ENCODE data around the gene GGCX. TPM values are rescaled to one million over a fixed set of nuclear protein-coding genes. Genes with fewer than 3 reads are reported as not detected.

The GGCX gene
- total RNA-seq, 1 donor from 2014 or later, result 25.5 TPM

DNA sequence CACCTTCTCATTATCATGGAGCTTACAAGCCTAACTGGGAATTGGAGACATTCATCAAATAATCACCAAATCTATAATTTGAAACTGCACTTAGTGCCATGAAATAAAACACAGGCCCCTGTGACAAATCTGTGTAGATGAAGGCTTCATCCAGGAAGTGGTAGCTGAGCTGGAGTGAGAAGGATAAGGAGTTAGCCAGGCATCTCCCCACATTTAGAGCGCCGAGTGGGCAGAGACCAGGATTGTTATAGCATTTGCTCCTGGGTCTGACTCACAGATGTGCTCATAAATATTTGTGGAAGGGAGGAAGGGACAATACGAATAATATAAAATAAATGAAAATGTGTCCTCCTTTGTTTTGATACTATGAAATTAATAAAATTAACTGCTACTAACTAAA lies 24.8 kb downstream of the GGCX start:
- Histone ChIP-seq H3K4me1 (peaks cover 45% of the 10 kb centered on the region), H3K27me3 (ENCODE audit: low read depth) (no peaks in the 10 kb centered on the region), H3K27ac (replicated peaks) (peak overlapping the region; percentile 100), H3K36me3 (peaks cover 12% of the 10 kb centered on the region), H3K9me3 (replicated peaks) (no peaks in the 10 kb centered on the region), H3K4me3 (no peak overlapping the region)
- intact Hi-C loops (cut with micrococcal nuclease), result no loop called here
- DNase-seq, result no peak
- TF ChIP-seq, protein P1, sequence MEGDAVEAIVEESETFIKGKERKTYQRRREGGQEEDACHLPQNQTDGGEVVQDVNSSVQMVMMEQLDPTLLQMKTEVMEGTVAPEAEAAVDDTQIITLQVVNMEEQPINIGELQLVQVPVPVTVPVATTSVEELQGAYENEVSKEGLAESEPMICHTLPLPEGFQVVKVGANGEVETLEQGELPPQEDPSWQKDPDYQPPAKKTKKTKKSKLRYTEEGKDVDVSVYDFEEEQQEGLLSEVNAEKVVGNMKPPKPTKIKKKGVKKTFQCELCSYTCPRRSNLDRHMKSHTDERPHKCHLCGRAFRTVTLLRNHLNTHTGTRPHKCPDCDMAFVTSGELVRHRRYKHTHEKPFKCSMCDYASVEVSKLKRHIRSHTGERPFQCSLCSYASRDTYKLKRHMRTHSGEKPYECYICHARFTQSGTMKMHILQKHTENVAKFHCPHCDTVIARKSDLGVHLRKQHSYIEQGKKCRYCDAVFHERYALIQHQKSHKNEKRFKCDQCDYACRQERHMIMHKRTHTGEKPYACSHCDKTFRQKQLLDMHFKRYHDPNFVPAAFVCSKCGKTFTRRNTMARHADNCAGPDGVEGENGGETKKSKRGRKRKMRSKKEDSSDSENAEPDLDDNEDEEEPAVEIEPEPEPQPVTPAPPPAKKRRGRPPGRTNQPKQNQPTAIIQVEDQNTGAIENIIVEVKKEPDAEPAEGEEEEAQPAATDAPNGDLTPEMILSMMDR (IDR thresholded peaks at IDR 0.05; ENCODE audit: borderline replicate concordance), result no peak

DNA sequence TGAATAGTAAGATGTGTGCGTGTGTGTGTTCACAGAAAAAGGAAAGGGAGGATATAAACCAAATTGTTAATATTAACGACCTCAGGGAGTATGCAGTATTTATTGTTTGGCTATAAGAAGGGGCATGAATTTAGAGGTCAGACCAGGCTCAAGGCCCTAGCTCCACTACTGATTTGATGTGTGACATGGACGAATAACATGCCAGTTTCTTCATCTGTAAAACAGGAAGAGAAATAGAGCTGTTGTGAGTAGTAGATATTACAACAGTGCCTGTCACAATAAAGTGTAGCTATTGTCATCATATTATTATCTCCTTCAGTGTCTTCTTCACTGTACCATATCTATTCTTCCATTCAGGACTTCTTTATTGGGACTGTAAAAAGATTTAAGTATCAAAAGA lies 26.4 kb downstream of the GGCX start:
- no peak for DNase-seq
- TF ChIP-seq, protein P1 (IDR thresholded peaks at IDR 0.05; ENCODE audit: borderline replicate concordance), result no peak
- Histone ChIP-seq H3K27ac (replicated peaks) (no peak overlapping the region), H3K9me3 (replicated peaks) (no peaks in the 10 kb centered on the region), H3K27me3 (ENCODE audit: low read depth) (no peaks in the 10 kb centered on the region), H3K36me3 (no peaks in the 10 kb centered on the region), H3K4me3 (no peak overlapping the region), H3K4me1 (peaks cover 29% of the 10 kb centered on the region)
- intact Hi-C loops (cut with micrococcal nuclease), result no loop called here

DNA sequence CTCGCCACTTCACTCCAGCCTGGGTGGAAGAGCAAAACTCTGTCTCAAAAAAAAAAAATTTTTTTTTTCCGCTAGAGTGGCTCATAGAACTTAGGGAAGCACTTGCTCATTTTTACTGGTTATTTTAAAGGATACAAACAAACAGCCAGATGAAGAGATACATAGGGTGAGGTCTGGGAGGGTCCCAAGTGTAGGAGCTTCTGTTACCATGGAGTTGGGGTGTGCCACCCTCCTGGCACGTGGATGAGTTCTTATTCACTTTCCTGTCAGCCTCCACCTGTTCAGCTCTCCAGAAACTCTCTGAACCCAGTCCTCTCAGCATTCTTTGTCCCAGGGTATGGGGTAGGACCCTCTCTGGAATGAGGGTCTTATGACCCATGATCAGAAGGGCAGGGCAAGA lies 27.2 kb downstream of the GGCX start:
- Histone ChIP-seq H3K27ac (replicated peaks) (no peak overlapping the region), H3K27me3 (ENCODE audit: low read depth) (no peaks in the 10 kb centered on the region), H3K36me3 (no peaks in the 10 kb centered on the region), H3K4me3 (no peak overlapping the region), H3K9me3 (replicated peaks) (no peaks in the 10 kb centered on the region), H3K4me1 (peaks cover 22% of the 10 kb centered on the region)
- intact Hi-C loops (cut with micrococcal nuclease), result no loop called here
- DNase-seq, result no peak
- TF ChIP-seq, protein P1 (IDR thresholded peaks at IDR 0.05; ENCODE audit: borderline replicate concordance), result no peak

DNA sequence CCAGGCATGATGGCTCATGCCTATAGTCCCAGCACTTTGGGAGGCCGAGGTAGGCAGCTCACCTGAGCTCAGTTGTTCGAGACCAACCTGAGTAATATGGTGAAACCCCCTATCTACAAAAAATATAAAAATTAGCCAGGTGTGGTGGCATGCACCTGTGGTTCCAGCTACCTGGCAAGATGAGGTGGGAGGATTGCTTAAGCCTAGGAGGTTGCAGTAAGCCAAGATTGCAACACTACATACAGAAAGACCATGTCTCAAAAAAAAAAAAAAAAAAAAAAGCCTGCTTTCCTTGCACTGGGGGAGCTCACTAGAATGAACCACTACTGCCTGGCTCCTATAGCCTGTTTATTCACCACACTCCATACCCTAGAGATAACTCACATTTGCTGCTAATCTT lies 29.7 kb downstream of the GGCX start:
- no peak overlapping the region for H3K4me3 ChIP-seq
- H3K4me1 ChIP-seq, result peaks cover 3% of the 10 kb centered on the region
- no peak for DNase-seq
- TF ChIP-seq, protein P1 (IDR thresholded peaks at IDR 0.05; ENCODE audit: borderline replicate concordance), result no peak
- no peaks in the 10 kb centered on the region for H3K27me3 ChIP-seq (ENCODE audit: low read depth)
- H3K27ac ChIP-seq (replicated peaks), result no peak overlapping the region
- no peaks in the 10 kb centered on the region for H3K36me3 ChIP-seq
- no peaks in the 10 kb centered on the region for H3K9me3 ChIP-seq (replicated peaks)
- intact Hi-C loops (cut with micrococcal nuclease), result no loop called here

DNA sequence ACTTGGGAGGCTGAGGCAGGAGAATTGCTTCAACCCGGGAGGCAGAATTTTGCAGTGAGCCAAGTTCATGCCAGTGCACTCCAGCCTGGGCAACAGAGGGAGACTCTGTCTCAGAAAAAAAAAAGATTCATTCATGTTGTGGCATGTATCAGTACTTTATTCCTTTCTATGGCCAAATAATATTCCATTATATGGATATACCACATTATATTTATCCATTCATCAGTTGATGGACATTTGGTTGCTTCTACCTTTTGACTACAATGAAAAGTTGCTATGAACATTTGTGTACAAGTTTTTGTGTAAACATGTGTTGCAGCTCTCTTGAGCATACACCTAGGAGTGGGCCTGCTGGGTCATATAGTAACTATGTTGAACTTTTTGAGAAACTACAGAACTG lies 31.5 kb downstream of the GGCX start:
- Histone ChIP-seq H3K36me3 (no peaks in the 10 kb centered on the region), H3K9me3 (replicated peaks) (no peaks in the 10 kb centered on the region), H3K27ac (replicated peaks) (no peak overlapping the region), H3K4me3 (no peak overlapping the region), H3K4me1 (peaks cover 10% of the 10 kb centered on the region), H3K27me3 (ENCODE audit: low read depth) (no peaks in the 10 kb centered on the region)
- no peak for DNase-seq
- TF ChIP-seq, protein P1 (IDR thresholded peaks at IDR 0.05; ENCODE audit: borderline replicate concordance), result no peak
- intact Hi-C loops (cut with micrococcal nuclease), result no loop called here

DNA sequence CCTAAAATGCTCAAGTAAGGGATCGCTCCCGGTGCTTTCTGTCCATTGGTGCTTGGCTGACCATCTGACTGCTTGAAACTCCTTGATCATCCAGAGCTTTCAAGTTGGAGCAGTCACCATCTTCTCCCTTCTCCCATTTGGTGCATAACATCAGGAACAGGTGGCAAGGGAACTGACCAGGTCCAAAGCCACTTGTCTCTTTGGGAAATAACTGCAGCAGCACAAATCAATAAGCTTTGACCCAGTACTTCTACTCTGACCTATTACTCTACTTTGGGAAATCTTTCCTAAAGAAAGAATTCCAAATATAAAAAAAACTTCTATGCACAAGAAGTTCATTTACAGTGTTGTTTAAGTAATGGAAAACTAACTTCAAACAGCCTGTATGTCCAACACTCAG lies 32.9 kb downstream of the GGCX start:
- no peak overlapping the region for H3K4me3 ChIP-seq
- no peaks in the 10 kb centered on the region for H3K27me3 ChIP-seq (ENCODE audit: low read depth)
- intact Hi-C loops (cut with micrococcal nuclease), result no loop called here
- peaks cover 23% of the 10 kb centered on the region for H3K4me1 ChIP-seq
- TF ChIP-seq, protein P1 (IDR thresholded peaks at IDR 0.05; ENCODE audit: borderline replicate concordance), result no peak
- no peaks in the 10 kb centered on the region for H3K36me3 ChIP-seq
- H3K9me3 ChIP-seq (replicated peaks), result no peaks in the 10 kb centered on the region
- no peak for DNase-seq
- H3K27ac ChIP-seq (replicated peaks), result no peak overlapping the region

All from left ventricle myocardium inferior (tissue), 1 donor.